ENCODE data around the gene FNDC3B. TPM values are rescaled to one million over a fixed set of nuclear protein-coding genes. Genes with fewer than 3 reads are reported as not detected.

The FNDC3B gene
- total RNA-seq, 1 experiment from 2014 or later: 149 TPM

GRCh38 chr3:172347895-172348679, 308.7 kb downstream of the FNDC3B start:
- ChIA-PET CTCF (interaction anchor here (0.6 to 1.9 kb wide), 7 partner anchors 9 to 328 kb away, joined by 3 to 7 read pairs (median 3); no protein-coding TSS in a partner anchor), POLR2A (interaction anchor here (0.6 to 1.1 kb wide), 3 partner anchors 22 to 329 kb away, joined by 3 read pairs; no protein-coding TSS in a partner anchor)
- no peak for TF ChIP-seq CTCF (IDR thresholded peaks at IDR 0.05; ENCODE audit: unreplicated experiment)
- no peaks in the 10 kb centered on the region for H3K4me1 Mint-ChIP-seq (ENCODE audit: insufficient read depth, unreplicated experiment)
- H3K36me3 Mint-ChIP-seq (ENCODE audit: insufficient read depth, unreplicated experiment): peaks cover 91% of the 10 kb centered on the region
- intact Hi-C loops (cut with micrococcal nuclease): no loop called here
- H3K9me3 Mint-ChIP-seq (ENCODE audit: unreplicated experiment): no peaks in the 10 kb centered on the region
- DNase-seq (ENCODE audit: unreplicated experiment): no peak
- no peak overlapping the region for H3K27ac Mint-ChIP-seq (ENCODE audit: low read depth, unreplicated experiment)
- BruUV-seq (replicated peaks): no TSS peak
- H3K4me3 Mint-ChIP-seq (ENCODE audit: unreplicated experiment): no peak overlapping the region
- no peaks in the 10 kb centered on the region for H3K27me3 Mint-ChIP-seq (ENCODE audit: insufficient read depth, unreplicated experiment)

- peaks cover 82% of the 10 kb centered on the region for H3K36me3 Mint-ChIP-seq (ENCODE audit: insufficient read depth, unreplicated experiment)
- H3K4me3 Mint-ChIP-seq (ENCODE audit: unreplicated experiment): no peak overlapping the region
- intact Hi-C loops (cut with micrococcal nuclease): no loop called here
- H3K4me1 Mint-ChIP-seq (ENCODE audit: insufficient read depth, unreplicated experiment): peaks cover 16% of the 10 kb centered on the region
- peak overlapping the region; percentile 53 for H3K27ac Mint-ChIP-seq (ENCODE audit: low read depth, unreplicated experiment)
- H3K9me3 Mint-ChIP-seq (ENCODE audit: unreplicated experiment): no peaks in the 10 kb centered on the region
- ChIA-PET POLR2A (interaction anchor here (2.2 kb wide), 1 partner anchor 11 kb away, joined by 8 read pairs; no protein-coding TSS in a partner anchor), CTCF (interaction anchor here (0.9 to 3.4 kb wide), 4 partner anchors 11 to 316 kb away, joined by 4 to 20 read pairs (median 6); no protein-coding TSS in a partner anchor)
- BruUV-seq (replicated peaks): no TSS peak
- no peak for TF ChIP-seq CTCF (IDR thresholded peaks at IDR 0.05; ENCODE audit: unreplicated experiment)
- H3K27me3 Mint-ChIP-seq (ENCODE audit: insufficient read depth, unreplicated experiment): no peaks in the 10 kb centered on the region
- DNase-seq (ENCODE audit: unreplicated experiment): no peak
These were observed 312.6 kb downstream of the FNDC3B start for GRCh38 chr3:172351895-172352466.

- CTCF ChIA-PET: interaction anchor here (0.6 to 3.4 kb wide), 4 partner anchors 11 to 601 kb away, joined by 3 to 20 read pairs (median 6); no protein-coding TSS in a partner anchor
- intact Hi-C loops (cut with micrococcal nuclease): no loop called here
- H3K9me3 Mint-ChIP-seq (ENCODE audit: unreplicated experiment): no peaks in the 10 kb centered on the region
- DNase-seq (ENCODE audit: unreplicated experiment): no peak
- H3K4me1 Mint-ChIP-seq (ENCODE audit: insufficient read depth, unreplicated experiment): peaks cover 16% of the 10 kb centered on the region
- POLR2A ChIA-PET: interaction anchor here (0.5 kb wide), 2 partner anchors 47 to 199 kb away, joined by 3 read pairs; no protein-coding TSS in a partner anchor
- no peak overlapping the region for H3K27ac Mint-ChIP-seq (ENCODE audit: low read depth, unreplicated experiment)
- TF ChIP-seq CTCF (IDR thresholded peaks at IDR 0.05; ENCODE audit: unreplicated experiment): no peak
- no peak overlapping the region for H3K4me3 Mint-ChIP-seq (ENCODE audit: unreplicated experiment)
- H3K27me3 Mint-ChIP-seq (ENCODE audit: insufficient read depth, unreplicated experiment): no peaks in the 10 kb centered on the region
- H3K36me3 Mint-ChIP-seq (ENCODE audit: insufficient read depth, unreplicated experiment): peaks cover 77% of the 10 kb centered on the region
- BruUV-seq (replicated peaks): no TSS peak
These were observed 313.4 kb downstream of the FNDC3B start for GRCh38 chr3:172352786-172353185.

GRCh38 chr3:172354931-172355499, 315.6 kb downstream of the FNDC3B start:
- peaks cover 64% of the 10 kb centered on the region for H3K36me3 Mint-ChIP-seq (ENCODE audit: insufficient read depth, unreplicated experiment)
- H3K4me1 Mint-ChIP-seq (ENCODE audit: insufficient read depth, unreplicated experiment): peaks cover 16% of the 10 kb centered on the region
- ChIA-PET POLR2A (interaction anchor here (0.5 kb wide), 1 partner anchor 665 kb away, joined by 3 read pairs; no protein-coding TSS in a partner anchor), CTCF (interaction anchor here (0.6 to 2.2 kb wide), 5 partner anchors 14 to 579 kb away, joined by 3 to 10 read pairs (median 4); no protein-coding TSS in a partner anchor)
- no peaks in the 10 kb centered on the region for H3K27me3 Mint-ChIP-seq (ENCODE audit: insufficient read depth, unreplicated experiment)
- H3K4me3 Mint-ChIP-seq (ENCODE audit: unreplicated experiment): no peak overlapping the region
- no peaks in the 10 kb centered on the region for H3K9me3 Mint-ChIP-seq (ENCODE audit: unreplicated experiment)
- no peak for TF ChIP-seq CTCF (IDR thresholded peaks at IDR 0.05; ENCODE audit: unreplicated experiment)
- intact Hi-C loops (cut with micrococcal nuclease): loop anchor here (5.0 kb wide), 2 partner anchors 122 to 312 kb away; no protein-coding TSS in a partner anchor
- H3K27ac Mint-ChIP-seq (ENCODE audit: low read depth, unreplicated experiment): no peak overlapping the region
- no TSS peak for BruUV-seq (replicated peaks)
- no peak for DNase-seq (ENCODE audit: unreplicated experiment)
